ENCODE results near the gene GALK2. TPM values are rescaled to one million over a fixed set of nuclear protein-coding genes. Genes with fewer than 3 reads are reported as not detected.

The GALK2 gene
- total and polyA plus RNA-seq, 2 of the 8 experiments (the other 6 are each of a cell fraction or from before 2014, with no cell fraction given): 8.7 to 16.1 TPM

GRCh38 chr15:49182128-49182527 is 12.1 kb downstream of the GALK2 start:
- no peak for FAIRE-seq
- no peak overlapping the region for H4K8ac ChIP-seq (ENCODE audit: extremely low read depth, insufficient read depth, low read length)
- TF ChIP-seq RBBP5 (IDR thresholded peaks at IDR 0.05; ENCODE audit: borderline replicate concordance, low read depth, low read length) (no peak), SRF (IDR thresholded peaks at IDR 0.05; ENCODE audit: low read depth, low read length) (no peak), CTBP2 (IDR thresholded peaks at IDR 0.05; ENCODE audit: borderline replicate concordance, insufficient read depth, insufficient read length, low read length) (no peak), USF2 (IDR thresholded peaks at IDR 0.05; ENCODE audit: low read length) (no peak), KDM4A (IDR thresholded peaks at IDR 0.05; ENCODE audit: low read depth, low read length, severe bottlenecking) (no peak), RFX5 (IDR thresholded peaks at IDR 0.05; ENCODE audit: borderline replicate concordance, low read depth, low read length) (no peak), TAF7 (optimal IDR thresholded peaks at IDR 0.05; ENCODE audit: borderline replicate concordance, low read depth, low read length) (no peak), TAF1 (IDR thresholded peaks at IDR 0.05; ENCODE audit: low read depth, low read length) (no peak), YY1 (IDR thresholded peaks at IDR 0.05; ENCODE audit: low read depth, low read length) (no peak), EGR1 (IDR thresholded peaks at IDR 0.05; ENCODE audit: borderline replicate concordance, low read depth, low read length) (no peak), CHD1 (IDR thresholded peaks at IDR 0.05; ENCODE audit: low read depth, low read length) (no peak), PHF8 (conservative IDR thresholded peaks at IDR 0.05; ENCODE audit: low read depth, low read length) (no peak), CREB1 (IDR thresholded peaks at IDR 0.05) (no peak), BCL11A (IDR thresholded peaks at IDR 0.05; ENCODE audit: low read depth in 2 of 2, low read length in 2 of 2) (no peak)

More at GRCh38 chr15:49182128-49182527, 12.1 kb downstream of the GALK2 start:
- H3K4me3 ChIP-seq (ENCODE audit: extremely low read depth in 1 of 4, insufficient read depth in 2 of 4, low read depth in 3 of 4, low read length in 4 of 4): no peak overlapping the region
- no peak for DNase-seq (ENCODE audit: low read depth in 1 of 2, low spot score in 2 of 2)
- H3K4me1 ChIP-seq (replicated peaks in 1 of 4; ENCODE audit: control insufficient read depth in 3 of 4, insufficient read depth in 4 of 4, low read length in 3 of 4): peaks cover 0 to 4% (median 0%) of the 10 kb centered on the region in 4 experiments; a peak in 2 of 7 replicates
- H2AFZ ChIP-seq (ENCODE audit: low read length): no peak overlapping the region
- H3K79me1 ChIP-seq (ENCODE audit: low read depth, low read length): peaks cover 3% of the 10 kb centered on the region; the same call in 1 of the 2 replicates
- H3K18ac ChIP-seq (ENCODE audit: extremely low read depth, low read length): no peak overlapping the region
- H4K20me1 ChIP-seq (replicated peaks in 1 of 2; ENCODE audit: control insufficient read depth in 1 of 2, insufficient read depth in 2 of 2, low read length in 2 of 2): no peaks in the 10 kb centered on the region
- H2BK120ac ChIP-seq (replicated peaks; ENCODE audit: low read depth, low read length): no peak overlapping the region
- ChIA-PET CTCF (ENCODE audit: partially characterized antibody) (interaction anchor here (1.8 kb wide), 1 partner anchor 12 kb away, joined by 3 read pairs; the partner anchor contains the start of gene GALK2), POLR2A (ENCODE audit: partially characterized antibody) (no interaction called here)
- no peak overlapping the region for H3K14ac ChIP-seq (ENCODE audit: insufficient read length)
- H2BK12ac ChIP-seq (ENCODE audit: low read depth, low read length): no peak overlapping the region
- H3K4me2 ChIP-seq (ENCODE audit: insufficient read depth in 1 of 2, low read depth in 2 of 2, low read length in 2 of 2): no peak overlapping the region
- H3K56ac ChIP-seq (replicated peaks; ENCODE audit: insufficient read length, low read depth, low read length): no peak overlapping the region
- H3K9ac ChIP-seq (replicated peaks in 1 of 4; ENCODE audit: extremely low read depth in 1 of 4, low read depth in 3 of 4, low read length in 3 of 4): no peak overlapping the region
- no peak overlapping the region for H2BK20ac ChIP-seq (ENCODE audit: low read length)
- H3K36me3 ChIP-seq (ENCODE audit: control insufficient read depth in 2 of 4, insufficient read depth in 4 of 4, low read length in 3 of 4): no peaks in the 10 kb centered on the region
- no peaks in the 10 kb centered on the region for H3K9me3 ChIP-seq (ENCODE audit: insufficient read depth in 2 of 2, low read depth in 1 of 2, low read length in 1 of 2)
- H4K91ac ChIP-seq (replicated peaks; ENCODE audit: insufficient read length, low read length): no peak overlapping the region
- no peaks in the 10 kb centered on the region for H3K23me2 ChIP-seq (ENCODE audit: low read depth, low read length)
- H3K23ac ChIP-seq (ENCODE audit: insufficient read length): no peak overlapping the region
- H3K27me3 ChIP-seq (replicated peaks in 1 of 4; ENCODE audit: control insufficient read depth in 3 of 4, extremely low read depth in 1 of 4, insufficient read depth in 3 of 4, low read length in 3 of 4): no peaks in the 10 kb centered on the region; a peak in 1 of 7 replicates
- H2AK5ac ChIP-seq (ENCODE audit: low read depth, low read length): no peak overlapping the region
- H3K27ac ChIP-seq (ENCODE audit: low read depth, low read length): no peak overlapping the region
- no peak overlapping the region for H2BK5ac ChIP-seq (ENCODE audit: low read depth, low read length)
- H2BK15ac ChIP-seq (ENCODE audit: low read length): no peak overlapping the region
- 90% methylated on average over 4 of the region's 4 CpGs; no CpG with 5 or more reads in 1 of the 2 experiments for WGBS, 2 experiments (ENCODE audit: extremely low coverage in 1 of 2, insufficient coverage in 1 of 2, insufficient read length in 1 of 2, insufficient replicate concordance in 2 of 2, low coverage in 1 of 2, low lambda C conversion rate in 2 of 2, missing lambda C conversion rate in 1 of 2)
- no peak overlapping the region for H3K4ac ChIP-seq (replicated peaks; ENCODE audit: insufficient read length, low read depth, low read length)
- no peak overlapping the region for H4K5ac ChIP-seq (ENCODE audit: insufficient read length, low read depth, low read length)
- H3K79me2 ChIP-seq (ENCODE audit: control insufficient read depth in 1 of 2, insufficient read depth in 2 of 2, low read length in 2 of 2): 0 out of 4 replicates have a peak, but pooled peaks cover 0 to 4% of the 10 kb centered on the region in 2 experiments

All from H1 (cell line).